Heart left ventricle (tissue), 16 donors: ENCODE measurements around the gene FAM53A. TPM values are rescaled to one million over a fixed set of nuclear protein-coding genes. Genes with fewer than 3 reads are reported as not detected.

ENCODE experiments used
- ATAC-seq, 4 donors: fragments of 200-7000 bp; cut with Tn5 transposase; one replicate each; pipeline ENCODE4 v1.9.1; 2020 to 2022; ENCODE audit warnings: moderate library complexity in 4 of 4, mild to moderate bottlenecking in 3 of 4, moderate number of reproducible peaks in 1 of 4
- DNase-seq, 5 donors: peaks; one replicate each; pipeline ENCODE4 v3.0.0-alpha.2; 2020
- H3K27ac ChIP-seq, 12 donors: fragments of 200-600 bp; sonication (generic) in 4 of 12; one replicate each; pipeline versions ENCODE4 v1.5.0 to v1.8.0; 2016 to 2022; ENCODE audit warnings: mild to moderate bottlenecking in 2 of 12
- H3K27me3 ChIP-seq, 9 donors: fragments of 200-600 bp; sonication (generic) in 2 of 9; one replicate each; pipeline versions ENCODE4 v1.5.1 to v1.8.0; 2016 to 2022; ENCODE audit warnings: mild to moderate bottlenecking in 3 of 9
- H3K36me3 ChIP-seq, 9 donors: fragments of 200-600 bp; sonication (generic) in 2 of 9; one replicate each; pipeline versions ENCODE4 v1.5.0 to v1.8.0; 2018 to 2022; ENCODE audit warnings: mild to moderate bottlenecking in 2 of 9
- H3K4me1 ChIP-seq, 12 donors: fragments of 200-600 bp; sonication (generic) in 4 of 12; one replicate each; pipeline versions ENCODE4 v1.5.0 to v1.8.0; 2016 to 2022; ENCODE audit warnings: mild to moderate bottlenecking in 3 of 12
- H3K4me3 ChIP-seq, 12 donors: fragments of 200-600 bp; sonication (generic) in 4 of 12; one replicate each; pipeline versions ENCODE4 v1.5.0 to v1.8.0; 2017 to 2022; ENCODE audit warnings: mild to moderate bottlenecking in 9 of 12, moderate library complexity in 4 of 12
- H3K9me3 ChIP-seq, 12 donors: fragments of 200-600 bp; sonication (generic) in 4 of 12; one replicate each; pipeline versions ENCODE4 v1.5.0 to v1.8.0; 2016 to 2022; ENCODE audit warnings: mild to moderate bottlenecking in 1 of 12
- CTCF ChIP-seq, 12 donors: fragments of 200-600 bp; sonication (generic) in 4 of 12; IDR thresholded peaks; one replicate each; pipeline versions ENCODE4 v1.5.0 to v1.8.0; 2018 to 2022; ENCODE audit warnings: antibody characterized with exemption in 12 of 12, mild to moderate bottlenecking in 5 of 12
- POLR2A ChIP-seq, 2 donors: fragments of 450-650 bp; IDR thresholded peaks; one replicate each; pipeline ENCODE4 v1.6.1; 2017; ENCODE audit warnings: antibody characterized with exemption in 2 of 2, mild to moderate bottlenecking in 2 of 2, moderate library complexity in 2 of 2
- WGBS, 4 donors: extraction: QIAGEN DNeasy Blood & Tissue Kit in 2 of 4; methylation state at CpG; one replicate each; pipeline versions ENCODE4 v1.1.5 to v1.1.7; 2013 to 2018; 5-methylcytosine and 5-hydroxymethylcytosine counted together
- intact Hi-C, 10 donors: fragments of 100-400 bp; cut with DNase I; formaldehyde crosslinking; loops; one replicate each; pipeline versions ENCODE4 v1.11.1 to v1.14.2; 2022
- polyA plus RNA-seq, 2 donors: library from polyadenylated mRNA; stranded (reverse); fragments of 200-250 nt; gene quantifications; one replicate each; pipeline ENCODE4 v1.2.3, GENCODE V29; 2013
- total RNA-seq, 9 donors: library from RNA; depleted of rRNA in 2 of 9; stranded (reverse); fragments of >200 nt in 2 of 9; fragmentation: NEBNext Ultra II Directional in 3 of 9; extraction: Animal tissue kit (Norgen Biotek cat#: 25700) in 3 of 9; gene quantifications; one replicate each; pipeline versions ENCODE4 v1.1.0 to v1.2.4, GENCODE V29; 2016 to 2023
- donor health status: ischemic (EF 13 %, LVEDD 7.1; RV severe dilation, severe dysfunction).
- donor health status: healthy with polysubstance abuse.
- donor health status: DM: no; HTN: yes; CAD: no.
- donor health status: DM: no; HTN: no; CAD: no.
- donor health status: ischemic (EF 25% LVEDD 6.9; RV normal size, moderate dysfunction).
- donor health status: ischemic (EF 25% LVEDD 5.7; RV mildly dilated, moderate dysfunction).
- donor health status: healthy.
- donor health status: DM: yes; HTN: yes; CAD: no.
- donor health status: ischemic (EF 35%, LVEDD 5.7; RV mildly dilated, moderate dysfunction).
- donor health status: nonischemic (EF 11% LVEDD 7.7; RV severe dilation, severe dysfunction).
- donor health status: DM: yes; HTN: yes; CAD: no.
- donor health status: PGD.
- donor health status: ischemic (EF 29% LVEDD 5.4; RV normal size, mild dysfunction).
- donor health status: nonischemic (EF 23%, LVEDD 6.1; RV moderate dilation, normal function).

Gene FAM53A
- total and polyA plus RNA-seq, 11 donors = 0.42 to 2.3 (median 0.99) TPM

GRCh38 chr4:1726146-1726934 is 42.2 kb upstream of the FAM53A start:
- H3K4me3 ChIP-seq = no peak overlapping the region
- intact Hi-C loops = loop anchor here in 9 of 10 donors (1.0 to 10.0 kb wide), 5 partner anchors 33 to 372 kb away; no protein-coding TSS in a partner anchor
- H3K9me3 ChIP-seq = no peaks in the 10 kb centered on the region
- peak; percentile 47 to 75 (median 56) for ATAC-seq
- 49 to 58% (median 51%) methylated on average over 16 to 17 of the region's 17 CpGs for WGBS, 4 donors
- peak overlapping the region; percentile 48 to 87 (median 76) for H3K27ac ChIP-seq
- no peaks in the 10 kb centered on the region for H3K27me3 ChIP-seq
- H3K36me3 ChIP-seq = peaks cover 0 to 54% (median 17%) of the 10 kb centered on the region in 9 donors
- DNase-seq = peak; percentile 84 to 94 (median 88)
- TF ChIP-seq CTCF (IDR thresholded peaks at IDR 0.05) (peak; percentile 97 to 100 (median 98)), POLR2A (IDR thresholded peaks at IDR 0.05) (no peak)
- H3K4me1 ChIP-seq = peaks cover 10 to 84% (median 34%) of the 10 kb centered on the region in 12 donors

- Histone ChIP-seq H3K27ac (no peak overlapping the region), H3K27me3 (no peaks in the 10 kb centered on the region), H3K4me1 (peaks cover 10 to 84% (median 34%) of the 10 kb centered on the region in 12 donors), H3K36me3 (peaks cover 0 to 46% (median 10%) of the 10 kb centered on the region in 9 donors), H3K9me3 (no peaks in the 10 kb centered on the region), H3K4me3 (no peak overlapping the region)
- TF ChIP-seq POLR2A (IDR thresholded peaks at IDR 0.05) (no peak), CTCF (IDR thresholded peaks at IDR 0.05) (no peak)
- 91 to 97% (median 95%) methylated on average over 10 of the region's 10 CpGs for WGBS, 4 donors
- ATAC-seq = no peak
- DNase-seq = peak in 1 of 5 donors; percentile 48
- intact Hi-C loops = loop anchor here in 8 of 10 donors (2.0 to 10.0 kb wide), 3 partner anchors 33 to 371 kb away; no protein-coding TSS in a partner anchor
Observed at GRCh38 chr4:1725521-1725920, 41.4 kb upstream of the FAM53A start.

- peak overlapping the region in 2 of 12 donors; percentile 15 to 82 for H3K4me3 ChIP-seq
- H3K36me3 ChIP-seq = peaks cover 0 to 39% (median 11%) of the 10 kb centered on the region in 9 donors
- no peak for TF ChIP-seq POLR2A (IDR thresholded peaks at IDR 0.05)
- TF ChIP-seq CTCF (IDR thresholded peaks at IDR 0.05) = no peak
- peak in 1 of 5 donors; percentile 47 for DNase-seq
- H3K27me3 ChIP-seq = no peaks in the 10 kb centered on the region
- H3K9me3 ChIP-seq = no peaks in the 10 kb centered on the region
- 71 to 85% (median 79%) methylated on average over 12 of the region's 12 CpGs for WGBS, 4 donors
- no peak for ATAC-seq
- peaks cover 10 to 84% (median 42%) of the 10 kb centered on the region in 12 donors for H3K4me1 ChIP-seq
- intact Hi-C loops = loop anchor here in 6 of 10 donors (10.0 kb wide), 1 partner anchor 368 kb away; no protein-coding TSS in a partner anchor
- peak overlapping the region in 6 of 12 donors; percentile 18 to 94 (median 25) for H3K27ac ChIP-seq
Observed at GRCh38 chr4:1723131-1723801, 39.2 kb upstream of the FAM53A start.
